Motor neuron (in vitro differentiated cells): ENCODE measurements around the gene ATP8B4. TPM values are rescaled to one million over a fixed set of nuclear protein-coding genes. Genes with fewer than 3 reads are reported as not detected.
"Not testable (repeated sequence)": the region's sequence is repeated elsewhere in the genome, so short reads cannot be mapped to it uniquely, and the experiment has no call there.

Source experiments
- ATAC-seq, 8 experiments: fragments of 200-7000 bp; cut with Tn5 transposase; replicated peaks in 6 of 8; 2 replicates each; pipeline ENCODE4 v1.8.0; 2021; ENCODE audit warnings: mild to moderate bottlenecking in 8 of 8, moderate library complexity in 8 of 8
- H3K27ac ChIP-seq, 2 donors: fragments of 250-450 bp; sonication (Bioruptor Pico); 2 replicates each; pipeline ENCODE4 v1.9.0; 2021; ENCODE audit warnings: antibody characterized with exemption in 2 of 2, mild to moderate bottlenecking in 2 of 2, moderate library complexity in 1 of 2
- H3K4me1 ChIP-seq, 2 donors: fragments of 250-450 bp; sonication (Bioruptor Pico); replicated peaks in 1 of 2; 2 replicates each; pipeline ENCODE4 v1.6.1; 2021; ENCODE audit warnings: antibody characterized with exemption in 2 of 2, mild to moderate bottlenecking in 2 of 2, moderate library complexity in 1 of 2
- H3K4me3 ChIP-seq, 5 donors: fragments of 250-450 bp; sonication (Bioruptor Pico); 2 replicates each; pipeline ENCODE4 v1.9.0; 2021; ENCODE audit warnings: antibody characterized with exemption in 5 of 5, mild to moderate bottlenecking in 5 of 5, moderate library complexity in 4 of 5
- WGBS, 10 experiments: fragments of 450-650 bp; shearing (Covaris generic); methylation state at CpG; one replicate each; pipeline ENCODE4 v1.0.0; 2022; 5-methylcytosine and 5-hydroxymethylcytosine counted together
- in situ Hi-C, 9 experiments: fragments of 400-800 bp; cut with MboI; loops; one replicate each; pipeline ENCODE4 v1.15.0; 2021; ENCODE audit warnings: low sequenced_read_pairs in 9 of 9, low pct_unique_long_range_greater_than_20kb in 2 of 9; ENCODE audit not compliant: unreplicated experiment in 9 of 9
- total RNA-seq, 8 experiments: library from RNA; unstranded; fragments of 300-600 nt; gene quantifications; 2 replicates each; pipeline versions ENCODE4 v1.2.3 to v1.2.4, GENCODE V29; 2022

ATP8B4 gene
- total RNA-seq, 8 experiments from 2014 or later, result 0.22 to 2.2 (median 1.1) TPM

DNA sequence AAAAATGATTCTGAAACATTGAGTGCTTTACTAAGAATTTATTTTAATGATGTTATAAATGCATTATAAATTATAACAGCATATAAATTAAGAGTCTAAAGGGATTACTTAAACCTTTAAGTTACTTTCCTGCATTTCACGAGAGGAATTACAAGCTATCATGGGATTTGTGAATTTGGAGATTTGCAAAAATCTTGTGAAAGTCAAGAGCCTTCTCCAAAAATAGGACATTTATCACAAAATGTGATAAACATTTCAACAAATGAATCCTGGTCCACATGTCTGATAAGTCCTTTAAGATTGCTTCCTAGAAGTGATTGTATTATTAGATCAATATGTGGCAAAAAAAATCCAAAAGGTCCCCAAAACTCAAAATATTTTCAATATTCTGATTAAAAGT, 154.5 kb downstream of the ATP8B4 start:
- Histone ChIP-seq H3K4me3 (no peak overlapping the region), H3K4me1 (no peaks in the 10 kb centered on the region), H3K27ac (no peak overlapping the region)
- in situ Hi-C loops, result no loop called here
- ATAC-seq, result no peak
- WGBS, 10 experiments, result 0 to 100% (median 76%) methylated on average over 1 of the region's 1 CpG

DNA sequence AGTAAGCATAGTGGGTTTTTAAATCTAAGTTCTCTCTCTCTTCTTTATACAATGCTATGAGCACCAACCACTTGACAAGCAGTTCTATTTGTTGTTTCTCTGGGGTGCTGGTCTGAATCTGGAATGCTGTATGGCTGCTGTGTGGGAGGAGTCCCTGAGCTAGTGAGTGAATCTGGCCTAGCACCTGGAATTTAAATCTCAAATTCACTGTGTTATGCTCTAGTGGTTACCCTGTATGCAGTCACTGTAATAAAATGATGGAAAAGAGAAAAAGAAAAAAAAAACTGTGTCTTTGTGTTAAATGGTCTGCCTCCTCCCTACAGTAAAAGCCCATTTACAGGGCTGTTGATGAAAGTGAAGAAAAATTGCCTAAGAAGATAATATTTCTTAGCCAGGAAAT, 155.0 kb downstream of the ATP8B4 start:
- no peak overlapping the region for H3K27ac ChIP-seq
- H3K4me1 ChIP-seq, result no peaks in the 10 kb centered on the region
- ATAC-seq, result no peak
- in situ Hi-C loops, result no loop called here
- H3K4me3 ChIP-seq, result no peak overlapping the region

DNA sequence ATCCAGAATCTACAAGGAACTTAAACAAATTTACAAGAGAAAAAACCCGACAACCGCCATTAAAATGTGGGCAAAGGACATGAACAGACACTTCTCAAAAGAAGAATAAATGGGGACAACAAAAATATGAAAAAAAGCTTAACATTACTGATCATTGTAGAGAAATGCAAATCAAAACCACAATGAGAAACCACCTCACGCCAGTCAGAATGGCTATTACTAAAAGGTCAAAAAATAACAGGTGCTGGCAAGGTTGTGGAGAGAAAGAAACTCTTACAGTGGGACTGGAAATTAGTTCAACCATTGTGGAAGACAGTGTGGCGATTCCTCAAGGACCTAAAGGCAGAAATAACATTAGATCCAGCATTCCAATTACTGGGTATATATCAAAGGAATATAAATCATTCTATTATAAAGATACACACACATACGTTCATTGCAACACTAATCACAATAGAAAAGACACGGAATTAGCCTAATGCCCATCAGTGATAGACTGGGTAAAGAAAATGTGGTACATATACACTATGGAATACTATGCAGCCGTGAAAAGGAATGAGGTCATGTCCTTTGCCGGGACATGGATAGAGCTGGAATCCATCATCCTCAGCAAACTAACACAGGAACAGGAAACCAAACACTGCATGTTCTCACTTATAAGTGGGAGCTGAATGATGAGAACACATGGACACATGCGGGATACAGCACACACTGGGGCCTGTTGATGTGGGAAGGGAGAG, 155.8 kb downstream of the ATP8B4 start:
- in situ Hi-C loops, H3K27ac ChIP-seq, ATAC-seq, H3K4me1 ChIP-seq, H3K4me3 ChIP-seq: not testable (repeated sequence)
- 70 to 93% (median 88%) methylated on average over 3 to 9 of the region's 9 CpGs for WGBS, 10 experiments

DNA sequence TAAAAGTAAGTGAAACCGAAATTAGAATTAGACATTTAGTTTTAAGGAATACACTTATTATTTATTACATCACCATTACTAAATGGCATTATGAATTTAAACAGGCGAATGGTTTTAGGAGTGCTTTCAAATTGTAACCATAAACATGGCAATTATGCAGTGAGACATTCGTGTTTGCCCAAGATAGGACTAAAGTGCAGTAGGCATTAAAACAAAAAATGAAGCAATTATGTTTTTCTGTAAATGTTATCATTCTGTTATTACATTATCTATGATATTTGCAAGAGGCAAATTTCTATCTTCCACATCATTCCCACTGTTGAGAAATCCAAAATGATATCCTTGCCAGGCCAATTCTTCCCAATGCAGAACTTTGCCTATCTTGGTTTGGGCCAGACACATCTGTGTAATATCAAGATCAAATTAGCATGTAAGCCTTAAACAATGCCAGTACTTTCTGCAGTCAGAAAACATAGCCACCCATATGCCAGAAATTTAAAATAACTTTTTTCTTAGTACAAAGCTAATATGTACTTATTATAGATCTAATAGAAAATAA, 156.9 kb downstream of the ATP8B4 start:
- no peak for ATAC-seq
- 46 to 100% (median 67%) methylated on average over 1 to 3 of the region's 3 CpGs; no CpG with 5 or more reads in 1 of the 10 experiments for WGBS, 10 experiments

DNA sequence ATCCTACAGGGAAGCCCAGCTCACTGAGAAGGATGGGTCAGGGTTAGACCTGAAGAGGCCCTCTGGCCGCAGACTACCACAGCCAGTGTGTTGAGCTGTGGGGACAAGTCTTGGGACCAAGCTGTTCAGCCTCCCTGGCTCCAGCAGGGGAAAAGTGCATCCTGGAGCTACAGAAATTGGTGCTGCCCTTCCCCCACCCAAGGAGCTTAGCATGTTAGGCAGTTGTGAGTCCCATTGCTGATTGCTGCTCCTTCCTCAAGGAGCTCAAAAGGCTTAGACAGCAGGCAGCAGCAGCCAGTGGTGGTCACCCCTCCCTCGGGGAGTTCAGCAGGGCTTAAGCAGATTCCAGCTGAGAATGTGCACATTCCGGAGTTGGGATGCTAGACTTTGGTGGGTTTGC, 165.6 kb downstream of the ATP8B4 start:
- no peak for ATAC-seq
- WGBS, 10 experiments, result 33 to 100% (median 80%) methylated on average over 1 to 2 of the region's 3 CpGs; no CpG with 5 or more reads in 3 of the 10 experiments
- Histone ChIP-seq H3K27ac (no peak overlapping the region), H3K4me3 (no peak overlapping the region), H3K4me1 (no peaks in the 10 kb centered on the region)
- in situ Hi-C loops, result no loop called here

More for the DNA sequence above, 156.9 kb downstream of the ATP8B4 start:
- Histone ChIP-seq H3K4me3 (no peak overlapping the region), H3K27ac (no peak overlapping the region), H3K4me1 (no peaks in the 10 kb centered on the region)
- in situ Hi-C loops, result no loop called here

DNA sequence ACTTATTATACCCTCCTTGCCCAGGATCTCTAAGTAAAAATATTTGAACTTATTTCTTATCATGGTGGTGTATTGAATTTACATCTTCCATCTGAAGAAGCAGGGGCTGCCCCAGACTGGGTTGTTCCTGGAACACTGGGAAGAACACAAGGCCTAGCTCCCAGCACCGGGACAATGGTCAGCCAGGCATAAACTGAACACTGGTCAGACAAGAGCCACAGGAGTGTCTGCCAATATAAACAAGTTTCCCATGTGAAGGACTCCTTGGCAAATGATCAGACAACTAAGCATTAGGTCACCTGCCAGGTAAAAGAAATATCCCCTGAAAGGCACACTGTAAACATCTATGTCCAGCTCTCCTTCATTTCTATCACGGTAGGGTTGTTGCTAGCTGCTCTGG, 172.4 kb downstream of the ATP8B4 start:
- Histone ChIP-seq H3K4me1 (no peaks in the 10 kb centered on the region), H3K4me3 (no peak overlapping the region), H3K27ac (no peak overlapping the region)
- in situ Hi-C loops, result no loop called here
- ATAC-seq, result no peak
- 70 to 100% (median 90%) methylated on average over 1 to 2 of the region's 2 CpGs; no CpG with 5 or more reads in 4 of the 10 experiments for WGBS, 10 experiments

DNA sequence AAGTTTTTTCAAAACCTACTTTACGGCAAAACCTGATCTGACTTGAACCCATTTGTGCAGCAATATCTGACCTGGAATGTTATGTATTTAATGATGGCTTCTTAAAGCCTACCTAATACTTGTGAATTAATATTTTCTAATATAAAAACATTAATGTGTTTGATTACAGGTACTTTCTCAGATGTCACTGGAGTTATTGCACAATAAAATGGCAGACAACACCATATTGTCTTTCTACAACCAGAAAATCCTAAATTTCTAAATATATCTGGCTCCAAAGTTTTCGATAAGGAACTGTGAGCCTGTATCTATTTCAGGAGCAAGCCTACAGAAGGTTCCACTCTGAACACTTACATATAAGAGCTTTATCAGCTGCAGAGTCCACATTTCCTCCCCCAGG, 184.5 kb downstream of the ATP8B4 start:
- in situ Hi-C loops, result no loop called here
- WGBS, 10 experiments, result 63 to 100% (median 100%) methylated on average over 1 to 2 of the region's 2 CpGs; no CpG with 5 or more reads in 1 of the 10 experiments
- no peak for ATAC-seq
- Histone ChIP-seq H3K27ac (no peak overlapping the region), H3K4me1 (no peaks in the 10 kb centered on the region), H3K4me3 (no peak overlapping the region)

DNA sequence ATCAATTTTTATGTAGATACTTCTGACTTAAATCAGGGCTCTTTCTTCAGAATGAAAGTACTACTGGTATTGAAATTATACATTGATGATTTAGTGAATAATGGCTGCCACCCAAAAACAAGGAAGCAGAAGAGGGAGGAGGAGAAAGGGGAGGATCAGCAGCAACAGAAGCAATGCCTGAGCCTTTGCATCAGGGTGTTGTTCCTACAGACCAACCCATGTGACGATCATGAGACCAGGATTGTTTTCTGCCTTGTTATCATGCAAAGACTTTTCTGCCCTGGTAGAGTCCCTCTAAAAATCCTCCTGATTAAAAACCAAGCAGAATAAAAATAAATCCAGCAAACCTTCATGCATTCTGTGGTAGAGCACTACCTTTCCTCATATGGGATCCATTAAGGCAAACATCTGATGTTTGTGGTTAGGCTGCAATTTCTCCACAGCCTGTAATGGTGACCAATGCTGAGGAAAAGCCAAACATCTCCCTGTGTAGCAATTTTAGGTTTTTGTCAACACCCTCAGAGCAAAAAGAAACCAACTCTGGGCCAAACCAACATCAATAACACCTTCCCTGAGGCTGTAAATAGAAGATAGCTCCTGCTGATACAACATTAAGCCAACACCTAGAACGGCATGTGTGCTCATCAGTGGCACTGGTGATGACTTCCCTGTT, 191.7 kb downstream of the ATP8B4 start:
- in situ Hi-C loops, result no loop called here
- 33 to 100% (median 63%) methylated on average over 1 to 2 of the region's 2 CpGs; no CpG with 5 or more reads in 3 of the 10 experiments for WGBS, 10 experiments
- no peaks in the 10 kb centered on the region for H3K4me1 ChIP-seq
- peak in 2 of 8 experiments; percentile 60 to 87 for ATAC-seq
- H3K27ac ChIP-seq, result no peak overlapping the region
- H3K4me3 ChIP-seq, result no peak overlapping the region

DNA sequence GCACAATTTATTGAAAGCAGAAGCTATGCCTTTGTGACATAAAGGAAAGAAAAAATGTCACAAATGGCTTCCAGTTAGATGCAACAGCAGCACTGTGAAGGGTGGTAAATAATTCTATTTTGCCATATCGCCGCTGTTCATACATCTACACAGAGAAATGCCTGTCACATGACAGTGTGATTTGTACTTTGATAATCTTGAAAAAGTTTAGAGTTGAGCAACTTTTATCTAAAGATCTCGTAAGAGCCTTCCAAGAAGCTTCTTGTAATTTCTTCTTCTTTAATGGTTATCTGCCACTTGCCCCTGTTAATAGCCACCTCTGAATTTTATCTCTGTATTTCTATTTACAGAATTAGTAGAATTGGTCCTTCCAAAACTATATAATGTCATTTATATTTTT, 192.3 kb downstream of the ATP8B4 start:
- in situ Hi-C loops, result no loop called here
- Histone ChIP-seq H3K4me3 (no peak overlapping the region), H3K27ac (no peak overlapping the region), H3K4me1 (no peaks in the 10 kb centered on the region)
- ATAC-seq, result no peak
- WGBS, 10 experiments, result 68 to 100% (median 89%) methylated on average over 1 to 3 of the region's 3 CpGs

DNA sequence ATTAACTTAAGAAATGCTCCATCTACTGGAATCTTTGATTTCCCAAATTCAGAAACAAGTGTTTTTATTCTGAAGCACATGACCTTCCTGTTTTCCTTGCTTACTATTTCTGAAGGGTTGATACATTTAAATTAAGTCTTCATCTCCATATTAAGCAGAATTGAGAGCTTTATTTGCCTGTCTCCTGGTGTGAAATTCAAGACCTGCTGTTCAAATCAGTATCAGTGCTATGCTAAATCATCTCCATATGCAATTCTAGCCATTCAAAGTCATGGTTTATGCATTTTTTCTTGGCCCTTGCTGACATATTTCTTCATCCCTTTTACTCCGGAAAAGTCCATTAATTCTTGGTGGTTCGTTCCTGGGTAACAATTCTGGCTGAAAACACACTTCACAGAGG, 195.4 kb downstream of the ATP8B4 start:
- no peak overlapping the region for H3K27ac ChIP-seq
- H3K4me3 ChIP-seq, result no peak overlapping the region
- WGBS, 10 experiments, result 0 to 84% (median 57%) methylated on average over 1 to 2 of the region's 2 CpGs; no CpG with 5 or more reads in 2 of the 10 experiments
- H3K4me1 ChIP-seq, result no peaks in the 10 kb centered on the region
- ATAC-seq, result peak in 3 of 8 experiments; percentile 71 to 92 (median 82)
- in situ Hi-C loops, result no loop called here

DNA sequence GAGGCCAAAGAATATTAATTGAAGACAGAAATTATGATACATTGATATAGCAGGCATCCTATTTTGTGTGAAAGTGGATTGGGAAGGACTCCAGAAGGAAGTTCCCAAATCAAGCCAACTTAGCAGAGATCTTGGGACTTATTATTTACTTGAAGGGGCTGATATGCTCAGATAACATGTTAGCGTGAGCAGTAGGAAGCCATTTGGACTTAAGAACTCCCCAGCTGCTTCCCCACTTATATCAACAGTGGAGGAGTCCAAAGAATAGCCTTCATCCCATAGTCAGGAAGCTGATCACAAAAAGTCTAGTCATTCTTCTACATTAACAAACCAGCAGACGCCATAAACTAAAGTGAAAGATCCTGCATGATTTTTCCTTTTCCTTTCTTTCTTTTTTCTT, 200.0 kb downstream of the ATP8B4 start:
- in situ Hi-C loops, result no loop called here

DNA sequence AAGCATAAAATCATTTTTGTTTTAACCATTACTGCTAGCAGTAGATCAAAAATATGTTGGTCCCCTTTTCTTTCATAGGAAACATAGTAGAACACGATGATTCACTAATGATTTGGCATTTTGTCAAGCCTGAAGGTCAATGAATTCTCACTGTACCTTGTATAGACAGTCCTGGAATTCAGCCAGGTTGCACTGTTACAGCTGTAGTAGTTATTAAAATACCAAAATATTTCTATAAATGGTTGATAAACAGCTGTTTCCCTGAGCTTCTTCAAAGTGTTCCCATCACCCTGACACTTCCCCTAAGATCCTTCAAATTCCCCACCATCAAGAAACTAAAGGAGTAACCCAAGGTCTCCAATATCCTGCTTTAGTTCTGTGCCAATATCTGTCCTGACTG, 200.9 kb downstream of the ATP8B4 start:
- H3K4me3 ChIP-seq, result no peak overlapping the region
- WGBS, 10 experiments, result 0 to 100% (median 56%) methylated on average over 1 of the region's 1 CpG; no CpG with 5 or more reads in 2 of the 10 experiments
- in situ Hi-C loops, result no loop called here
- no peak overlapping the region for H3K27ac ChIP-seq
- no peak for ATAC-seq
- no peaks in the 10 kb centered on the region for H3K4me1 ChIP-seq

More for the DNA sequence above, 200.0 kb downstream of the ATP8B4 start:
- Histone ChIP-seq H3K27ac (no peak overlapping the region), H3K4me1 (no peaks in the 10 kb centered on the region), H3K4me3 (no peak overlapping the region)
- 100% methylated on average over 1 to 2 of the region's 2 CpGs; no CpG with 5 or more reads in 4 of the 10 experiments for WGBS, 10 experiments
- no peak for ATAC-seq

DNA sequence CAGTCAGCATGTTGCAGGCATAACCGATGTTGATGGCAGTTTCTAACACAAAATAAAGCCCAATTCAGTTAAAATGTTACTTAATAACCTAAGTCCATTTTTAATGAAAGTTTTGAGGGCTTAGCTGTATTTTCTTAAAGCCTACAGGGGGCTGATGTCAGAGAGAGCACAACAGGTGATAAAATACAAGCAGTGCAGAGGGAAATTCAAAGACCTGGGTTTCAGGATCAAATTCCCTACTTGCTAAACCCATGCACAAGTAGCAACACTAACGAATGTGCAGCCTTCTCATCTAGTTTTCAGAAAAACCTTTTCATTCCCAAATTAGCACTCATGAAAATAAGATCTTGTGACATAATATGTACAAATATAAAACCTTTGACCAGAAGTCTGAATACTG, 202.0 kb downstream of the ATP8B4 start:
- H3K27ac ChIP-seq, result no peak overlapping the region
- H3K4me1 ChIP-seq, result no peaks in the 10 kb centered on the region
- in situ Hi-C loops, result no loop called here
- no peak overlapping the region for H3K4me3 ChIP-seq
- WGBS, 10 experiments, result 40 to 86% (median 57%) methylated on average over 1 to 2 of the region's 2 CpGs; no CpG with 5 or more reads in 1 of the 10 experiments
- no peak for ATAC-seq
